ENCODE measurements around the gene CTRL.

DNA sequence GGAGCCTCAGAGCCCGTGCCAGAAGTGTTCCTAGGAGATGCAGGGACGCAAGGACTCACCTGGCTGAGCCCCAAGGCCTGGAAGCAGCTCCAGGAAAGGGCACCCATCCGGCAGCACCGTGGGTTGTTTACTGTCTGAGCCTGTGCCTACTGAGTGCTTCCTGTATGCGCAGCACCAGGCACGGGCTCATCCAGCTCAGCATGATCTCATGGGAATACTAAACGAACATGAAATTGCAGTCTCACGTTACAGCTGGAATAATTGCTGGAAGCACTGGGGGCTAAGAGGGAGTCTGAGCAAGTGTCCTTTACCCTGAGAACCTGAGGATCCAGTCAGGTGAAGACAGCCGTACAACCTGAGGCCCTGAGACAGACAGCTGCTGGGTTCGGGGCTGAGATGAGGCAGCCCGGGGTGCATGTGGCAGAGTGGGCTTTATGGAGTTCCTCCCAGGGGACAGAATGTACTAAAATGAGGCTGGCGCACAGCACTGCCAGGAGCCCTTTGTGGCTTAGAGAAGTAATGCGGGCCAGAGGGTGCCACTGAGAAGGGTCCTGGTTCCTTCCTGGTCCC, 5.4 kb downstream of the CTRL start:
- TF ChIP-seq TCF4 (CRISPR knock-in tag; IDR thresholded peaks at IDR 0.05; ENCODE audit: borderline replicate concordance) (no peak), ZFP30 (CRISPR knock-in tag; IDR thresholded peaks at IDR 0.05) (no peak), ZNF565 (CRISPR knock-in tag; conservative IDR thresholded peaks at IDR 0.05; ENCODE audit: low read depth) (no peak), BACH2 (CRISPR knock-in tag; IDR thresholded peaks at IDR 0.05; ENCODE audit: borderline replicate concordance) (no peak), RARB (CRISPR knock-in tag; IDR thresholded peaks at IDR 0.05) (no peak), ZC3H10 (CRISPR knock-in tag; IDR thresholded peaks at IDR 0.05) (no peak), ARNTL (CRISPR knock-in tag; IDR thresholded peaks at IDR 0.05; ENCODE audit: borderline replicate concordance, low read depth) (no peak), ESRRG (CRISPR knock-in tag; IDR thresholded peaks at IDR 0.05) (no peak), OSR1 (CRISPR knock-in tag; IDR thresholded peaks at IDR 0.05) (no peak)
- TF ChIP-seq, protein P1, sequence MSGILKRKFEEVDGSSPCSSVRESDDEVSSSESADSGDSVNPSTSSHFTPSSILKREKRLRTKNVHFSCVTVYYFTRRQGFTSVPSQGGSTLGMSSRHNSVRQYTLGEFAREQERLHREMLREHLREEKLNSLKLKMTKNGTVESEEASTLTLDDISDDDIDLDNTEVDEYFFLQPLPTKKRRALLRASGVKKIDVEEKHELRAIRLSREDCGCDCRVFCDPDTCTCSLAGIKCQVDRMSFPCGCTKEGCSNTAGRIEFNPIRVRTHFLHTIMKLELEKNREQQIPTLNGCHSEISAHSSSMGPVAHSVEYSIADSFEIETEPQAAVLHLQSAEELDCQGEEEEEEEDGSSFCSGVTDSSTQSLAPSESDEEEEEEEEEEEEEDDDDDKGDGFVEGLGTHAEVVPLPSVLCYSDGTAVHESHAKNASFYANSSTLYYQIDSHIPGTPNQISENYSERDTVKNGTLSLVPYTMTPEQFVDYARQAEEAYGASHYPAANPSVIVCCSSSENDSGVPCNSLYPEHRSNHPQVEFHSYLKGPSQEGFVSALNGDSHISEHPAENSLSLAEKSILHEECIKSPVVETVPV (CRISPR knock-in tag; IDR thresholded peaks at IDR 0.05): no peak
- TF ChIP-seq, protein P2, sequence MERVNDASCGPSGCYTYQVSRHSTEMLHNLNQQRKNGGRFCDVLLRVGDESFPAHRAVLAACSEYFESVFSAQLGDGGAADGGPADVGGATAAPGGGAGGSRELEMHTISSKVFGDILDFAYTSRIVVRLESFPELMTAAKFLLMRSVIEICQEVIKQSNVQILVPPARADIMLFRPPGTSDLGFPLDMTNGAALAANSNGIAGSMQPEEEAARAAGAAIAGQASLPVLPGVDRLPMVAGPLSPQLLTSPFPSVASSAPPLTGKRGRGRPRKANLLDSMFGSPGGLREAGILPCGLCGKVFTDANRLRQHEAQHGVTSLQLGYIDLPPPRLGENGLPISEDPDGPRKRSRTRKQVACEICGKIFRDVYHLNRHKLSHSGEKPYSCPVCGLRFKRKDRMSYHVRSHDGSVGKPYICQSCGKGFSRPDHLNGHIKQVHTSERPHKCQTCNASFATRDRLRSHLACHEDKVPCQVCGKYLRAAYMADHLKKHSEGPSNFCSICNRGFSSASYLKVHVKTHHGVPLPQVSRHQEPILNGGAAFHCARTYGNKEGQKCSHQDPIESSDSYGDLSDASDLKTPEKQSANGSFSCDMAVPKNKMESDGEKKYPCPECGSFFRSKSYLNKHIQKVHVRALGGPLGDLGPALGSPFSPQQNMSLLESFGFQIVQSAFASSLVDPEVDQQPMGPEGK (CRISPR knock-in tag; IDR thresholded peaks at IDR 0.05; ENCODE audit: borderline replicate concordance): no peak
- TF ChIP-seq, protein P3, sequence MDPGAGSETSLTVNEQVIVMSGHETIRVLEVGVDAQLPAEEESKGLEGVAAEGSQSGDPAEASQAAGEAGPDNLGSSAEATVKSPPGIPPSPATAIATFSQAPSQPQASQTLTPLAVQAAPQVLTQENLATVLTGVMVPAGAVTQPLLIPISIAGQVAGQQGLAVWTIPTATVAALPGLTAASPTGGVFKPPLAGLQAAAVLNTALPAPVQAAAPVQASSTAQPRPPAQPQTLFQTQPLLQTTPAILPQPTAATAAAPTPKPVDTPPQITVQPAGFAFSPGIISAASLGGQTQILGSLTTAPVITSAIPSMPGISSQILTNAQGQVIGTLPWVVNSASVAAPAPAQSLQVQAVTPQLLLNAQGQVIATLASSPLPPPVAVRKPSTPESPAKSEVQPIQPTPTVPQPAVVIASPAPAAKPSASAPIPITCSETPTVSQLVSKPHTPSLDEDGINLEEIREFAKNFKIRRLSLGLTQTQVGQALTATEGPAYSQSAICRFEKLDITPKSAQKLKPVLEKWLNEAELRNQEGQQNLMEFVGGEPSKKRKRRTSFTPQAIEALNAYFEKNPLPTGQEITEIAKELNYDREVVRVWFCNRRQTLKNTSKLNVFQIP (CRISPR knock-in tag; IDR thresholded peaks at IDR 0.05; ENCODE audit: borderline replicate concordance, low read depth): no peak
- TF ChIP-seq, protein P4, sequence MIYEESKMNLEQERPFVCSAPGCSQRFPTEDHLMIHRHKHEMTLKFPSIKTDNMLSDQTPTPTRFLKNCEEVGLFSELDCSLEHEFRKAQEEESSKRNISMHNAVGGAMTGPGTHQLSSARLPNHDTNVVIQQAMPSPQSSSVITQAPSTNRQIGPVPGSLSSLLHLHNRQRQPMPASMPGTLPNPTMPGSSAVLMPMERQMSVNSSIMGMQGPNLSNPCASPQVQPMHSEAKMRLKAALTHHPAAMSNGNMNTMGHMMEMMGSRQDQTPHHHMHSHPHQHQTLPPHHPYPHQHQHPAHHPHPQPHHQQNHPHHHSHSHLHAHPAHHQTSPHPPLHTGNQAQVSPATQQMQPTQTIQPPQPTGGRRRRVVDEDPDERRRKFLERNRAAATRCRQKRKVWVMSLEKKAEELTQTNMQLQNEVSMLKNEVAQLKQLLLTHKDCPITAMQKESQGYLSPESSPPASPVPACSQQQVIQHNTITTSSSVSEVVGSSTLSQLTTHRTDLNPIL (CRISPR knock-in tag; IDR thresholded peaks at IDR 0.05; ENCODE audit: low read depth): no peak

All from SK-N-SH treated with all-trans-retinoic acid at 6 μM for 48 hours (cell line).